IMR-90 (cell line): Measurements from ENCODE around the gene YJEFN3. TPM values are rescaled to one million over a fixed set of nuclear protein-coding genes. Genes with fewer than 3 reads are reported as not detected.

Experiments used
- ATAC-seq: fragments of 200-7000 bp; cut with Tn5 transposase; 2 replicates; pipeline ENCODE4 v1.9.1; 2020; ENCODE audit warnings: low read depth, mild to moderate bottlenecking, moderate library complexity
- BruUV-seq: library from RNA; stranded (reverse); fragments of 400-500 nt; replicated peaks from 2 replicates; lab custom pipeline; 2021; lab: Mats Ljungman, UMichigan
- CTCF ChIA-PET: fragments of 300-600 bp; formaldehyde crosslinking; extraction: SDS; loops from one replicate; lab custom pipeline; 2021; ENCODE audit warnings: antibody characterized with exemption; lab: Yijun Ruan, JAX
- POLR2A ChIA-PET: fragments of 300-600 bp; sonication (Branson Sonifier 250); formaldehyde crosslinking; loops from one replicate; lab custom pipeline; 2022; ENCODE audit warnings: antibody characterized with exemption; ENCODE audit not compliant: unreplicated experiment; lab: Charles Lee
- DNase-seq: peaks from one replicate; pipeline ENCODE4 v3.0.0; 2013
- H2AFZ ChIP-seq: replicated peaks from 2 replicates; pipeline ENCODE3; 2013; ENCODE audit warnings: low read length, mild to moderate bottlenecking; ENCODE audit not compliant: poor library complexity
- H2AK5ac ChIP-seq: 2 replicates; pipeline ENCODE4 v1.6.1; 2013; ENCODE audit warnings: low read depth, low read length, inconsistent platforms
- H2AK9ac ChIP-seq: replicated peaks from 2 replicates; pipeline ENCODE3; 2013; ENCODE audit warnings: mild to moderate bottlenecking, low read depth, low read length, moderate library complexity; ENCODE audit not compliant: poor library complexity
- H2BK120ac ChIP-seq: 2 replicates; pipeline ENCODE4 v1.6.1; 2013; ENCODE audit warnings: low read depth, low read length, inconsistent platforms
- H2BK15ac ChIP-seq: 3 replicates; pipeline ENCODE4 v1.6.1; 2013; ENCODE audit warnings: low read depth, low read length, inconsistent platforms
- H2BK20ac ChIP-seq: 2 replicates; pipeline ENCODE4 v1.6.1; 2013; ENCODE audit warnings: low read depth, mild to moderate bottlenecking, inconsistent platforms, low read length, moderate library complexity
- H2BK5ac ChIP-seq: 2 replicates; pipeline ENCODE4 v1.6.1; 2013; ENCODE audit warnings: mild to moderate bottlenecking, low read depth, low read length, inconsistent platforms; ENCODE audit not compliant: poor library complexity, severe bottlenecking
- H3K14ac ChIP-seq: replicated peaks from 2 replicates; pipeline ENCODE4 v1.6.1; 2013; ENCODE audit warnings: low read depth, low read length, inconsistent platforms
- H3K18ac ChIP-seq: 2 replicates; pipeline ENCODE4 v1.6.1; 2013; ENCODE audit warnings: low read depth, low read length, control low read depth
- H3K23ac ChIP-seq: 2 replicates; pipeline ENCODE4 v1.6.1; 2013; ENCODE audit warnings: low read depth, low read length, inconsistent platforms
- H3K27ac ChIP-seq: 2 replicates; pipeline ENCODE4 v1.5.1; 2013; ENCODE audit warnings: mild to moderate bottlenecking, control low read depth, low read length; ENCODE audit not compliant: insufficient read depth
- H3K27me3 ChIP-seq: 2 replicates; pipeline ENCODE4 v1.6.1; 2013; ENCODE audit warnings: low read length; ENCODE audit not compliant: control insufficient read depth, insufficient read depth
- H3K36me3 ChIP-seq: 2 replicates; pipeline ENCODE4 v1.6.1; 2013; ENCODE audit warnings: low read length, mixed read lengths; ENCODE audit not compliant: control insufficient read depth, insufficient read depth
- H3K4ac ChIP-seq: 2 replicates; pipeline ENCODE4 v1.6.1; 2013; ENCODE audit warnings: low read depth, low read length, inconsistent platforms
- H3K4me1 ChIP-seq: 2 replicates; pipeline ENCODE4 v1.6.1; 2013; ENCODE audit warnings: low read length, mixed read lengths; ENCODE audit not compliant: control insufficient read depth, insufficient read depth
- H3K4me2 ChIP-seq: 2 replicates; pipeline ENCODE4 v1.6.1; 2013; ENCODE audit warnings: low read depth, mild to moderate bottlenecking, control low read depth, low read length, moderate library complexity
- H3K4me3 ChIP-seq: 2 replicates; pipeline ENCODE4 v1.5.1; 2013; ENCODE audit warnings: low read depth, mild to moderate bottlenecking, control low read depth, low read length, moderate library complexity; ENCODE audit not compliant: insufficient read depth
- H3K56ac ChIP-seq: 2 replicates; pipeline ENCODE4 v1.6.1; 2013; ENCODE audit warnings: low read length, inconsistent platforms; ENCODE audit not compliant: insufficient read depth; ENCODE audit errors: extremely low read depth
- H3K79me1 ChIP-seq, 2 experiments: 2 replicates each; pipeline ENCODE4 v1.6.1; 2013; ENCODE audit warnings: low read length in 2 of 2, inconsistent platforms in 1 of 2, low read depth in 1 of 2
- H3K9ac ChIP-seq: 2 replicates; pipeline ENCODE4 v1.6.1; 2013; ENCODE audit warnings: low read depth, low read length, control low read depth
- H3K9me1 ChIP-seq: 2 replicates; pipeline ENCODE4 v1.6.1; 2013; ENCODE audit warnings: low read length, inconsistent platforms; ENCODE audit not compliant: insufficient read depth
- H3K9me3 ChIP-seq: 2 replicates; pipeline ENCODE4 v1.6.1; 2013; ENCODE audit warnings: low read length; ENCODE audit not compliant: control insufficient read depth, insufficient read depth
- H4K20me1 ChIP-seq: 2 replicates; pipeline ENCODE4 v1.6.1; 2013; ENCODE audit warnings: low read length, inconsistent platforms; ENCODE audit not compliant: insufficient read depth
- H4K5ac ChIP-seq: 2 replicates; pipeline ENCODE4 v1.6.1; 2013; ENCODE audit warnings: mild to moderate bottlenecking, low read depth, low read length, control low read depth
- H4K8ac ChIP-seq, 2 experiments: 2 replicates each; pipeline ENCODE4 v1.6.1; 2013; ENCODE audit warnings: low read depth in 2 of 2, low read length in 2 of 2, control low read depth in 1 of 2, inconsistent platforms in 1 of 2
- H4K91ac ChIP-seq: 2 replicates; pipeline ENCODE4 v1.6.1; 2013; ENCODE audit warnings: low read depth, low read length, inconsistent platforms; ENCODE audit not compliant: insufficient read depth
- BHLHE40 ChIP-seq: fragments of 150-350 bp; IDR thresholded peaks from 2 replicates; pipeline ENCODE4 v1.6.1; 2016; ENCODE audit warnings: mild to moderate bottlenecking, low read depth, low read length
- CEBPB ChIP-seq: IDR thresholded peaks from 2 replicates; pipeline ENCODE4 v1.6.1; 2012; ENCODE audit warnings: low read depth, low read length, improper control_type of control experiment
- MAFK ChIP-seq: IDR thresholded peaks from 2 replicates; pipeline ENCODE4 v1.6.1; 2012; ENCODE audit warnings: low read depth, low read length, improper control_type of control experiment
- MAZ ChIP-seq: IDR thresholded peaks from 2 replicates; pipeline ENCODE4 v1.6.1; 2012; ENCODE audit warnings: low read depth, mild to moderate bottlenecking, low read length, improper control_type of control experiment, moderate library complexity, borderline replicate concordance
- RAD21 ChIP-seq: IDR thresholded peaks from 2 replicates; pipeline ENCODE4 v1.6.1; 2012; ENCODE audit warnings: low read length, improper control_type of control experiment
- RFX5 ChIP-seq: IDR thresholded peaks from 2 replicates; pipeline ENCODE4 v1.8.0; 2012; ENCODE audit warnings: low read depth, mild to moderate bottlenecking, low read length, moderate library complexity
- WGBS, 2 experiments: methylation state at CpG; one replicate each; pipeline versions ENCODE4 v1.1.5 to v1.1.7; 2013; ENCODE audit warnings: missing lambda C conversion rate in 2 of 2; ENCODE audit not compliant: insufficient read length in 1 of 2; ENCODE audit errors: extremely low coverage in 2 of 2; 5-methylcytosine and 5-hydroxymethylcytosine counted together
- dilution Hi-C: fragments of 300-500 bp; cut with HindIII; formaldehyde crosslinking; loops from one replicate; pipeline ENCODE4 v1.14.3; 2018; ENCODE audit warnings: low sequenced_read_pairs; ENCODE audit not compliant: unreplicated experiment
- in situ Hi-C: fragments of 300-500 bp; cut with MboI; formaldehyde crosslinking; loops from 3 replicates; pipeline ENCODE4 v1.14.3; 2019; ENCODE audit warnings: low sequenced_read_pairs, inconsistent platforms, mixed read lengths
- intact Hi-C: fragments of 100-400 bp; cut with micrococcal nuclease; formaldehyde crosslinking; loops from 2 replicates; pipeline ENCODE4 v1.10.0; 2022
- polyA plus RNA-seq, 3 experiments: library from polyadenylated mRNA; depleted of rRNA; stranded (reverse); fragments of >200 nt; gene quantifications; 2 replicates each; pipeline ENCODE4 v1.2.3, GENCODE V29; 2012; ENCODE audit warnings: low replicate concordance in 1 of 3
- total RNA-seq: library from RNA; depleted of rRNA; stranded (reverse); fragments of >200 nt; gene quantifications from 2 replicates; pipeline ENCODE4 v1.2.3, GENCODE V29; 2012
- TF ChIP-seq, protein P1 (sequence below): fragments of 150-350 bp; IDR thresholded peaks from 2 replicates; pipeline ENCODE4 v1.6.1; 2016; ENCODE audit warnings: low read depth, mild to moderate bottlenecking, low read length, moderate library complexity, borderline replicate concordance

YJEFN3 gene
- total and polyA plus RNA-seq, 2 of the 4 experiments (the other 2 are of a cell fraction), result 0.72 to 4.0 TPM

DNA sequence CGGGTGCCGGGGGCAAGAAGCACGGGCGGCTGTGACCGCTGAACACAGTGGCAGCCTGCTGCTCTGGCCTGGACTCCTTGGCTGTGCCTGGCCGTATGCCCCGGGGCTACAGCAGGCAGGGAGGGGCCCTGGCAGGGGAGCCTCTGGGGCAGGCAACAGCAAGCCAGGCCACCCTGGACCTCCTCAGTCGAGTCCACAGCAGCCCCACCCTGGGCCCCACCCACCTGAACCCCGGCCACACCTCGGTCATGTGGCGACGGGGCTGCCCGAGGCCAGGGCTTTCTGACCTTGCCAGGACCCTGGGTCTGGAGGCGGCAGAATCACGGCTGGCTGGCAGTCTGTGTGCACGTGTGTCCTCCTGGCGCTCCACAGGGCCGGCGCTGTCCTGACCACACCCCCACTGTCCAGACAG lies 18.0 kb downstream of the YJEFN3 start:
- Histone ChIP-seq H3K4ac (no peak overlapping the region), H3K79me1 (no peaks in the 10 kb centered on the region), H3K14ac (no peak overlapping the region), H2BK20ac (no peak overlapping the region), H4K91ac (no peak overlapping the region), H4K5ac (no peak overlapping the region), H3K4me3 (no peak overlapping the region), H3K4me2 (no peak overlapping the region), H3K9me3 (no peaks in the 10 kb centered on the region), H2BK15ac (no peak overlapping the region), H4K20me1 (no peaks in the 10 kb centered on the region; the same call in 1 of the 2 replicates), H3K9ac (no peak overlapping the region), H3K23ac (no peak overlapping the region), H4K8ac (no peak overlapping the region), H3K36me3 (no peaks in the 10 kb centered on the region), H3K27me3 (peaks cover 12% of the 10 kb centered on the region; the same call in 1 of the 2 replicates), H2AK5ac (no peak overlapping the region), H3K9me1 (no peaks in the 10 kb centered on the region), H2AK9ac (peak overlapping the region; percentile 42), H3K4me1 (no peaks in the 10 kb centered on the region), H2BK5ac (no peak overlapping the region), H2BK120ac (no peak overlapping the region), H3K27ac (no peak overlapping the region), H3K56ac (no peak overlapping the region), H2AFZ (no peak overlapping the region), H3K18ac (no peak overlapping the region)
- WGBS, 2 experiments, result 35% methylated on average over 2 of the region's 19 CpGs; no CpG with 5 or more reads in 1 of the 2 experiments
- POLR2A ChIA-PET, result no interaction called here
- CTCF ChIA-PET, result no interaction called here
- no peak for TF ChIP-seq MAZ
- no peak for TF ChIP-seq CEBPB
- TF ChIP-seq RFX5, result no peak
- TF ChIP-seq MAFK, result no peak
- TF ChIP-seq RAD21, result no peak
- TF ChIP-seq, protein P1, sequence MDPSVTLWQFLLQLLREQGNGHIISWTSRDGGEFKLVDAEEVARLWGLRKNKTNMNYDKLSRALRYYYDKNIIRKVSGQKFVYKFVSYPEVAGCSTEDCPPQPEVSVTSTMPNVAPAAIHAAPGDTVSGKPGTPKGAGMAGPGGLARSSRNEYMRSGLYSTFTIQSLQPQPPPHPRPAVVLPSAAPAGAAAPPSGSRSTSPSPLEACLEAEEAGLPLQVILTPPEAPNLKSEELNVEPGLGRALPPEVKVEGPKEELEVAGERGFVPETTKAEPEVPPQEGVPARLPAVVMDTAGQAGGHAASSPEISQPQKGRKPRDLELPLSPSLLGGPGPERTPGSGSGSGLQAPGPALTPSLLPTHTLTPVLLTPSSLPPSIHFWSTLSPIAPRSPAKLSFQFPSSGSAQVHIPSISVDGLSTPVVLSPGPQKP, result no peak
- TF ChIP-seq BHLHE40, result no peak
- in situ Hi-C loops (loop anchor here (25.0 kb wide), 1 partner anchor 416 kb away; no protein-coding TSS in a partner anchor), dilution Hi-C loops (no loop called here), intact Hi-C loops (no loop called here)
- BruUV-seq, result no TSS peak
- no peak for ATAC-seq
- DNase-seq, result no peak
